WERI-Rb-1 (cell line): ENCODE measurements around the gene TRIO.

Source experiments
- DNase-seq: peaks from one replicate; pipeline ENCODE4 v3.0.0-alpha.2; 2020
- H3K27ac ChIP-seq: fragments of 250-450 bp; sonication (Bioruptor Pico); 2 replicates; pipeline ENCODE4 v1.5.1; 2020; ENCODE audit warnings: mild to moderate bottlenecking, moderate library complexity
- H3K27me3 ChIP-seq: fragments of 250-450 bp; sonication (Bioruptor Pico); 2 replicates; pipeline ENCODE4 v1.5.1; 2021; ENCODE audit warnings: mild to moderate bottlenecking, low read depth, moderate library complexity; ENCODE audit not compliant: insufficient read depth, severe bottlenecking
- H3K36me3 ChIP-seq: fragments of 250-450 bp; sonication (Bioruptor Pico); 2 replicates; pipeline ENCODE4 v1.5.1; 2020; ENCODE audit warnings: mild to moderate bottlenecking, moderate library complexity
- H3K4me3 ChIP-seq: 2 replicates; pipeline ENCODE4 v1.5.1; 2011; ENCODE audit warnings: low read depth, mild to moderate bottlenecking, control low read depth, low read length
- H3K9me3 ChIP-seq: fragments of 250-450 bp; sonication (Bioruptor Pico); 2 replicates; pipeline ENCODE4 v1.5.1; 2021; ENCODE audit warnings: mild to moderate bottlenecking, moderate library complexity; ENCODE audit not compliant: severe bottlenecking
- TF ChIP-seq, protein P1 (sequence below): IDR thresholded peaks from 2 replicates; pipeline ENCODE4 v1.5.1; 2011; ENCODE audit warnings: low read depth, mild to moderate bottlenecking, control low read depth, inconsistent platforms, low read length

The TRIO gene

DNA sequence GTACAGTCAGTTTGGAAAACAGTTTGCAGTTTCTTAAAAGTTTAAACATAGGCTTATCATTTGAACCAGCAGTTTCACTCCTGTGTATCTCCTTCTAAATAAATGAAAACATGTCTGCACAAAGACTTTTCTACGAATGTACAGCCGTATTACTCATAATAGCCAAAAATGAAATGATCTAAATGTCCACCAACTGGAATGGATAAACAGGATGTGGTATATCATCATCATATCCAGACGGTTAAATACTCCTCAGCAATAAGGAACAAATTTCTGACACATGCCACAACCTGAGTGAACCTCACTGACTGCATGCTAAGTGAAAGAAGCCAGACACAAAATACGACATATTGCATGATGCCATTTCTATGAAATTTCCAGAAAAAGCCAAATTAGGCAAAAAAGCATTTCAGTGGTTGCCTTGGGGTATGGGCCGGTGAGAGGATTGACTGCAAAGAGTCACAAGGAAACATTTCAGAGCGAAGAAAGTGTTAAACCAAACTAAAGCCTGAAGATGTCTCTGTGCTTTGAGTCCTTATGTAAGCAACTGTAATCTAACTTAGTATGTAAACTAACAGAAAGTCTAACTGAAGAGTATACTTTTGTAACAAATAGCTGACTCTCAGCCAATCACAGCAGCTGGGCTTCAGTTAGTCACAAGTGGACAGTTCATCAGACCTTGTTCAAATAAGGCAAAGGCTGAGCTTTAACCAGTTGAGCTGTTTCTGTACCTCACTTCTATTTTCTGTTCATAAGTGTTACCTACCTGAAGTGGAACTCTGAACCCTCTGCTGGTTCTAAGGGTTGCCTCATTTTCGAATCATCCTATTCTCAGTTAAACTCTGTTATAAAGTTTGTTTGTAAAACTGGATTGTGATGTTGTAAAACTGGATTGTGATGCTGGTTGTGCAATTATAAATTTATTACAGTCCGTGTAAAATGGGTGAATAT lies 65.2 kb downstream of the TRIO start:
- DNase-seq = no peak
- no peaks in the 10 kb centered on the region for H3K9me3 ChIP-seq
- no peak overlapping the region for H3K4me3 ChIP-seq
- no peak overlapping the region for H3K27ac ChIP-seq
- H3K27me3 ChIP-seq = no peaks in the 10 kb centered on the region
- H3K36me3 ChIP-seq = no peaks in the 10 kb centered on the region
- TF ChIP-seq, protein P1, sequence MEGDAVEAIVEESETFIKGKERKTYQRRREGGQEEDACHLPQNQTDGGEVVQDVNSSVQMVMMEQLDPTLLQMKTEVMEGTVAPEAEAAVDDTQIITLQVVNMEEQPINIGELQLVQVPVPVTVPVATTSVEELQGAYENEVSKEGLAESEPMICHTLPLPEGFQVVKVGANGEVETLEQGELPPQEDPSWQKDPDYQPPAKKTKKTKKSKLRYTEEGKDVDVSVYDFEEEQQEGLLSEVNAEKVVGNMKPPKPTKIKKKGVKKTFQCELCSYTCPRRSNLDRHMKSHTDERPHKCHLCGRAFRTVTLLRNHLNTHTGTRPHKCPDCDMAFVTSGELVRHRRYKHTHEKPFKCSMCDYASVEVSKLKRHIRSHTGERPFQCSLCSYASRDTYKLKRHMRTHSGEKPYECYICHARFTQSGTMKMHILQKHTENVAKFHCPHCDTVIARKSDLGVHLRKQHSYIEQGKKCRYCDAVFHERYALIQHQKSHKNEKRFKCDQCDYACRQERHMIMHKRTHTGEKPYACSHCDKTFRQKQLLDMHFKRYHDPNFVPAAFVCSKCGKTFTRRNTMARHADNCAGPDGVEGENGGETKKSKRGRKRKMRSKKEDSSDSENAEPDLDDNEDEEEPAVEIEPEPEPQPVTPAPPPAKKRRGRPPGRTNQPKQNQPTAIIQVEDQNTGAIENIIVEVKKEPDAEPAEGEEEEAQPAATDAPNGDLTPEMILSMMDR = no peak

DNA sequence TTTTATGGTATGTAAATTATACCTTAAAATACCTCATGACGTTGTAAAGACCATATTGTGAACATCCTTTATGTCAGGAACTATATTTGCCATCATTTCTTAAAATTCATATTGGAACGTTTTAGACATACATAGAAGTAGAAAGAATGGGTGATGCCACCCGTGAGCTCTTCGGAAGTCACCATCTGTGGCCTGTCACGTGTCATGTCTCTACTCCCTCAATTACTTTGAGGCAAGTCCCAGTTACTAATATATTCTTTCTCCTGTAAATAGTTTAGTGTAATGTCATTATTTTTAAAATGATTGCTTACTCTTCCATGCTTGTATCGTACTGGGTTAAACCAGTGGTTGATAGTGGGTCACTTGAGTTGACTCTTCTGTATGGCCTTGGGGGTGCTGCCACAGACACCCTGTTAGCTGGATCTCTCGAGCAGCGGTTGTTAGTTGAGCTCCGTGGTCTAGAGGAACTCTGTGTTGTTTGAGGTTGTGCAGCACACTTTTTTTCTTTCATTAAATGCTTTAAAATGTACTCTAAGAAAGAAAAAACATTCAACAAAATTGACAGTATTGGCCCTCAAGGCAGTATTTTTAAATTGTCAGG lies 66.2 kb downstream of the TRIO start:
- Histone ChIP-seq H3K36me3 (no peaks in the 10 kb centered on the region), H3K4me3 (no peak overlapping the region), H3K9me3 (no peaks in the 10 kb centered on the region), H3K27me3 (no peaks in the 10 kb centered on the region), H3K27ac (no peak overlapping the region)
- TF ChIP-seq, protein P1 = no peak
- no peak for DNase-seq

DNA sequence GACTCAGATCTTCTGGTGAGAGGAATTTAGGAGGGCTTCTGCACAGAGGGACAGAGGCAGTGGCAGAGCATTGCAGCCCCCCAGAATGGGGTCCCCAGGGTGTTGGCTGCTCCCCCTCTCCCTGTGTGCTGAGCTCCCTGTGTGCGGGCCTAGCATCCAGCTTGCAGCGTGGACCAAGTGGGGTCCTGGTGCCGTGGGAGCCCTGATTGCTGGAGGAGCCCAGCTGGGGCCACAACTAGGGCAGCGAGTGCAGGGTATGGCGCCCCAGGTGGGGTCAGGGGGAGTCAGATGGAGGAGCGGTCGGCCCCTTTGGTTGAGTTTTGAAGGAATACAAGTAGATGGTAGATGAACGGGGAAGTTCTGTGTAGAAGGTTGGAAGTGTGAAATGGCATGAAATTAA lies 66.7 kb downstream of the TRIO start:
- Histone ChIP-seq H3K4me3 (no peak overlapping the region), H3K36me3 (no peaks in the 10 kb centered on the region), H3K9me3 (no peaks in the 10 kb centered on the region), H3K27ac (no peak overlapping the region), H3K27me3 (no peaks in the 10 kb centered on the region)
- DNase-seq = no peak
- TF ChIP-seq, protein P1 = no peak

DNA sequence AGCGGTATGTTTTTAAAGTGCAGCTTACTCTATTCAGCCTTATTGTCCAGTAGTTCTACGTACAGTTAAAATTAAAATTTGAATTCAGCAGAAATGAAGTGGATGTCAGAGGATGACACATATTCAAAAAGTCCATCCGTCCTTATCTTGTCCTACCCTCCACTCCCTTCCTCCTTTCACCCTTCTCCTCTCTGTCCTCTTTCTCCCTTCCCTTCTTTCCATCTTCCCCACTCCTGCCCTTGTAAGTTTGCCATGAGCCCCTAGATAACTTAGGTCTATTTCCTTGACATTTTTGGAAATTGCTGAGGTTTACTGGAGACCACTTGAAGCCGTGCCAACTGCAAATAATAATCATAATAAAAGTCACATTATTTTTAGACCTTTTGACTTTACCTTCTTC lies 67.6 kb downstream of the TRIO start:
- no peak overlapping the region for H3K27ac ChIP-seq
- H3K4me3 ChIP-seq = no peak overlapping the region
- H3K9me3 ChIP-seq = no peaks in the 10 kb centered on the region
- no peak for DNase-seq
- TF ChIP-seq, protein P1 = no peak
- no peaks in the 10 kb centered on the region for H3K36me3 ChIP-seq
- peaks cover 8% of the 10 kb centered on the region for H3K27me3 ChIP-seq

DNA sequence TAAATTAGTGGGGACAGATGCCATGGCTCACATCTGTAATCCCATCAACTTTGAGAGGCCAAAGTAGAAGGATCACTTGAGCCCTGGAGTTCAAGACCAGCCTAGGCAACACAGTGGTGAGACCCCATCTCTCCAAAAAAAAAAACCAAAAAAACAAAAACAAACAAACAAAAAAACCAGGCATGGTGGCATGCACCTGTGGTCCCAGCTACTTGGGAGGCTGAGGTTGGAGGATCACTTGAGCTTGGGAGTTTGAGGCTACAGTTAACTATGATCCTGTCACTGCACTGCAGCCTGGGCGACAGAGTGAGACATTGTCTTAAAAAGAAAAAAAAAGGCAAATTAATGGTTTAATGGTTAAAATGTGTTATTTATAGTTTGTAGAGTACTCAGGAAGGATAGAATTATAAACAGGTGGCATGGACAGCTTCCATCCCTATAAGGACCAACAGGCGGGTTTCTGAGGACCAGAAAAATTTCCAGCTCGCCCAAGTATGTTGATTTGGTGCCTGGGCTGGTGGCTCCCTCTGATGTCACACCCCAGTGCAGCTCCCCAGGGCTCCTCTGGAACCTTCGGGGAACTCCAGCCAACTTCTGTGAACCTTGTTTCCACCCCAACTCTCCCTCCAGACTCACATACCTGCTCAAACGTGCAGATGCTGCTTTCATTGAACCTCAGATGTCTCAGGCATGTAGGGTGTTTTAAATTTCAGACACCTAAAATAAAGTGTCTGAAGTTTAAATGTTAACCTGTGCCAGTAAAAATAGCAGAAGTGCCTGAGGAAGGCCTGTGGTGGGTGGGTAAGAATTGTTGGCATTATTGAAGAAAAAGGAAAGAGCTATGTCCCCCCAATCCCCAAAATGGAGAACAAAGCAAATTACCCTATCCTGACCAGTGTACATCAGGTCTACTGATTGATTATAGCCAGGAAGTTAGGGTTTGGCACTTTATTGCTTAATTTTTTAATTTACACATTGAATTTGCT lies 69.0 kb downstream of the TRIO start:
- no peaks in the 10 kb centered on the region for H3K36me3 ChIP-seq
- no peak overlapping the region for H3K27ac ChIP-seq
- peaks cover 16% of the 10 kb centered on the region for H3K27me3 ChIP-seq
- no peak overlapping the region for H3K4me3 ChIP-seq
- no peaks in the 10 kb centered on the region for H3K9me3 ChIP-seq
- DNase-seq = no peak
- TF ChIP-seq, protein P1 = no peak
